GM12878 (cell line): ENCODE results near the gene FANCC. TPM values are rescaled to one million over a fixed set of nuclear protein-coding genes. Genes with fewer than 3 reads are reported as not detected.

ENCODE experiments used
- ASH2L ChIP-seq: fragments of 300-600, 200-600 bp; sonication (generic); IDR thresholded peaks from 2 replicates; pipeline ENCODE4 v1.6.1; 2017; ENCODE audit warnings: low read depth, mild to moderate bottlenecking, borderline replicate concordance
- HDGF ChIP-seq: fragments of 450-650 bp; IDR thresholded peaks from 2 replicates; pipeline ENCODE4 v1.6.1; 2016; ENCODE audit warnings: antibody characterized with exemption
- IRF3 ChIP-seq: fragments of 450-650 bp; IDR thresholded peaks from 2 replicates; pipeline ENCODE4 v1.6.1; 2014; ENCODE audit warnings: mild to moderate bottlenecking
- REST ChIP-seq: IDR thresholded peaks from 2 replicates; pipeline ENCODE4 v1.6.1; 2012; ENCODE audit warnings: mild to moderate bottlenecking, low read depth, low read length
- ZBTB40 ChIP-seq: fragments of 450-650 bp; IDR thresholded peaks from 2 replicates; pipeline ENCODE4 v1.6.1; 2016; ENCODE audit warnings: mild to moderate bottlenecking, moderate library complexity, borderline replicate concordance
- polyA plus RNA-seq, 11 experiments: library from polyadenylated mRNA; depleted of rRNA in 4 of 11; unstranded in 6 of 11; stranded (reverse) in 5 of 11; fragments of >200 nt; fragmentation: Nextera tagmentation in 4 of 11; fragmentation: Illumina TruSeq in 1 of 11; extraction: Ambion mirVana in 4 of 11; extraction: Trizol in 1 of 11; gene quantifications; 1 replicate in 1 of 11; 2 replicates in 10 of 11; pipeline versions ENCODE4 v1.2.1 to v1.2.3, GENCODE V29; 2011 to 2016; ENCODE audit warnings: inconsistent platforms in 2 of 11, missing spikeins in 2 of 11, low read depth in 1 of 11
- total RNA-seq, 4 experiments: library from RNA; depleted of rRNA in 3 of 4; stranded (reverse); fragments of >200 nt in 3 of 4; fragmentation: Illumina TruSeq in 1 of 4; extraction: Trizol in 1 of 4; gene quantifications; 2 replicates each; pipeline versions ENCODE4 v1.2.1 to v1.2.3, GENCODE V29; 2013 to 2021

FANCC gene
- total and polyA plus RNA-seq, 10 of the 15 experiments (the other 5 are each of a cell fraction or from before 2014, with no cell fraction given) = 1.2 to 16.8 (median 10.5) TPM

- TF ChIP-seq ZBTB40 = no peak
- TF ChIP-seq IRF3 = no peak
- TF ChIP-seq ASH2L = no peak
- TF ChIP-seq REST = no peak
- TF ChIP-seq HDGF = no peak
Measured at GRCh38 chr9:95107001-95107749, 210.3 kb downstream of the FANCC start (continued).
